HL-60 (cell line): Measurements from ENCODE around the gene SCN4A.

Source experiments
- DNase-seq, 2 experiments: peaks; one replicate each; pipeline ENCODE4 v3.0.0-alpha.2; 2010 to 2020; ENCODE audit warnings: low read depth in 1 of 2, low spot score in 1 of 2
- H3K27ac ChIP-seq: fragments of 250-450 bp; sonication (Bioruptor Pico); replicated peaks from 2 replicates; pipeline ENCODE4 v1.5.1; 2020; ENCODE audit warnings: mild to moderate bottlenecking, moderate library complexity
- H3K27me3 ChIP-seq: fragments of 250-450 bp; sonication (Bioruptor Pico); 2 replicates; pipeline ENCODE4 v1.5.1; 2021; ENCODE audit warnings: mild to moderate bottlenecking, moderate library complexity; ENCODE audit not compliant: insufficient read depth, poor library complexity, severe bottlenecking
- H3K4me3 ChIP-seq: replicated peaks from 2 replicates; pipeline ENCODE4 v1.5.1; 2011; ENCODE audit warnings: mild to moderate bottlenecking, control low read depth, low read length; ENCODE audit not compliant: insufficient read depth
- GABPA ChIP-seq: IDR thresholded peaks from 2 replicates; pipeline ENCODE4 v1.6.1; 2012; ENCODE audit warnings: low read depth
- POLR2AphosphoS5 ChIP-seq: IDR thresholded peaks from 2 replicates; pipeline ENCODE4 v1.6.1; 2012; ENCODE audit warnings: low read depth
- SPI1 ChIP-seq: IDR thresholded peaks from 2 replicates; pipeline ENCODE4 v1.6.1; 2012; ENCODE audit warnings: low read depth, mild to moderate bottlenecking, borderline replicate concordance
- TF ChIP-seq, protein P1 (sequence below): IDR thresholded peaks from 2 replicates; pipeline ENCODE4 v1.6.1; 2012; ENCODE audit warnings: low read depth; ENCODE audit not compliant: insufficient replicate concordance
- TF ChIP-seq, protein P2 (sequence below): IDR thresholded peaks from one replicate; pipeline ENCODE4 v1.5.1; 2011; ENCODE audit warnings: low read length, control low read depth, inconsistent platforms; ENCODE audit not compliant: insufficient read depth

The SCN4A gene

DNA sequence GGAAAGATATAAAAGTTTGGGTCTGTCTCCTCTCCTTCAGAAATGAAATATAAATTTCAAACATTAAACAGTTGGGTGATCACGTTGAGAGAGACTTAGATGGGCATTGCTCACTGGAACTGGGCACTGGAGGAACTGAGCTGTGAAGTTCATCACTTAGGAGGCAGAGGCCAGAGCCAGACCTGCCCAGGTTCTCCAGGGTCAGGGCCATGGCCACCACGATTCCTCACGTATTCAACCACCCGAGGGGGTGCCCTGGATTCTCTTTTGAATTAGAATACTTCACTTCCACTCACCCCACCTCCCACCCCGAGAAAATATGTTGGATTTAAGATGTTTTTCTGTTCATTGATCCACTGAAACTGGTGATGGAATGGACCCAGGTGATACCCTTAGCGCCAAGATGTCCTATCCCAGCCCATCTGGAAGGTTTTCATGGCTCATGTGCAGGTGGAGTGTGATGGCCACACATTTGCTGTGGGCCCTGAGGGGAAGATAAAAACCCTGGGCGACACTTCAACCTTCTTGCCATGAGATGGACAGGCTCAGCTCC is 31.6 kb upstream of the SCN4A start:
- peaks cover 4% of the 10 kb centered on the region for H3K27me3 ChIP-seq
- no peak overlapping the region for H3K27ac ChIP-seq
- no peak overlapping the region for H3K4me3 ChIP-seq
- DNase-seq: no peak
- TF ChIP-seq, protein P1, sequence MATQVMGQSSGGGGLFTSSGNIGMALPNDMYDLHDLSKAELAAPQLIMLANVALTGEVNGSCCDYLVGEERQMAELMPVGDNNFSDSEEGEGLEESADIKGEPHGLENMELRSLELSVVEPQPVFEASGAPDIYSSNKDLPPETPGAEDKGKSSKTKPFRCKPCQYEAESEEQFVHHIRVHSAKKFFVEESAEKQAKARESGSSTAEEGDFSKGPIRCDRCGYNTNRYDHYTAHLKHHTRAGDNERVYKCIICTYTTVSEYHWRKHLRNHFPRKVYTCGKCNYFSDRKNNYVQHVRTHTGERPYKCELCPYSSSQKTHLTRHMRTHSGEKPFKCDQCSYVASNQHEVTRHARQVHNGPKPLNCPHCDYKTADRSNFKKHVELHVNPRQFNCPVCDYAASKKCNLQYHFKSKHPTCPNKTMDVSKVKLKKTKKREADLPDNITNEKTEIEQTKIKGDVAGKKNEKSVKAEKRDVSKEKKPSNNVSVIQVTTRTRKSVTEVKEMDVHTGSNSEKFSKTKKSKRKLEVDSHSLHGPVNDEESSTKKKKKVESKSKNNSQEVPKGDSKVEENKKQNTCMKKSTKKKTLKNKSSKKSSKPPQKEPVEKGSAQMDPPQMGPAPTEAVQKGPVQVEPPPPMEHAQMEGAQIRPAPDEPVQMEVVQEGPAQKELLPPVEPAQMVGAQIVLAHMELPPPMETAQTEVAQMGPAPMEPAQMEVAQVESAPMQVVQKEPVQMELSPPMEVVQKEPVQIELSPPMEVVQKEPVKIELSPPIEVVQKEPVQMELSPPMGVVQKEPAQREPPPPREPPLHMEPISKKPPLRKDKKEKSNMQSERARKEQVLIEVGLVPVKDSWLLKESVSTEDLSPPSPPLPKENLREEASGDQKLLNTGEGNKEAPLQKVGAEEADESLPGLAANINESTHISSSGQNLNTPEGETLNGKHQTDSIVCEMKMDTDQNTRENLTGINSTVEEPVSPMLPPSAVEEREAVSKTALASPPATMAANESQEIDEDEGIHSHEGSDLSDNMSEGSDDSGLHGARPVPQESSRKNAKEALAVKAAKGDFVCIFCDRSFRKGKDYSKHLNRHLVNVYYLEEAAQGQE: no peak
- no peak for TF ChIP-seq SPI1

- TF ChIP-seq POLR2AphosphoS5: no peak
- TF ChIP-seq, protein P2, sequence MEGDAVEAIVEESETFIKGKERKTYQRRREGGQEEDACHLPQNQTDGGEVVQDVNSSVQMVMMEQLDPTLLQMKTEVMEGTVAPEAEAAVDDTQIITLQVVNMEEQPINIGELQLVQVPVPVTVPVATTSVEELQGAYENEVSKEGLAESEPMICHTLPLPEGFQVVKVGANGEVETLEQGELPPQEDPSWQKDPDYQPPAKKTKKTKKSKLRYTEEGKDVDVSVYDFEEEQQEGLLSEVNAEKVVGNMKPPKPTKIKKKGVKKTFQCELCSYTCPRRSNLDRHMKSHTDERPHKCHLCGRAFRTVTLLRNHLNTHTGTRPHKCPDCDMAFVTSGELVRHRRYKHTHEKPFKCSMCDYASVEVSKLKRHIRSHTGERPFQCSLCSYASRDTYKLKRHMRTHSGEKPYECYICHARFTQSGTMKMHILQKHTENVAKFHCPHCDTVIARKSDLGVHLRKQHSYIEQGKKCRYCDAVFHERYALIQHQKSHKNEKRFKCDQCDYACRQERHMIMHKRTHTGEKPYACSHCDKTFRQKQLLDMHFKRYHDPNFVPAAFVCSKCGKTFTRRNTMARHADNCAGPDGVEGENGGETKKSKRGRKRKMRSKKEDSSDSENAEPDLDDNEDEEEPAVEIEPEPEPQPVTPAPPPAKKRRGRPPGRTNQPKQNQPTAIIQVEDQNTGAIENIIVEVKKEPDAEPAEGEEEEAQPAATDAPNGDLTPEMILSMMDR: no peak
- TF ChIP-seq GABPA: no peak
- TF ChIP-seq, protein P1: no peak
- peaks cover 10% of the 10 kb centered on the region for H3K27me3 ChIP-seq
- H3K4me3 ChIP-seq: no peak overlapping the region
- no peak overlapping the region for H3K27ac ChIP-seq
- DNase-seq: no peak
These were observed 30.9 kb upstream of the SCN4A start for GRCh38 chr17:64003526-64004121.

GRCh38 chr17:64002658-64003525 is 30.2 kb upstream of the SCN4A start:
- no peak for TF ChIP-seq SPI1
- TF ChIP-seq, protein P2: no peak
- no peak for TF ChIP-seq POLR2AphosphoS5
- TF ChIP-seq GABPA: no peak
- TF ChIP-seq, protein P1: no peak
- Histone ChIP-seq H3K4me3 (no peak overlapping the region), H3K27ac (no peak overlapping the region), H3K27me3 (peaks cover 15% of the 10 kb centered on the region)
- no peak for DNase-seq
